Effector memory CD8-positive, alpha-beta T cell (primary cell): ENCODE results near the gene TNIP2.
A peak's percentile ranks its signal among the peaks of the same experiment; 100 is the strongest.

Experiments
- ATAC-seq: fragments of 150-1000 bp; cut with Tn5 transposase; replicated peaks from 2 replicates; pipeline ENCODE4 v1.10.0; 2021; ENCODE audit warnings: mild to moderate bottlenecking, moderate library complexity
- DNase-seq, 3 experiments: peaks; one replicate each; pipeline ENCODE4 v3.0.0; 2021
- H3K27ac Mint-ChIP-seq, 2 donors: one replicate each; pipeline ENCODE4 v1.8.0; 2022; ENCODE audit warnings: mild to moderate bottlenecking in 2 of 2, mixed read lengths in 2 of 2, moderate library complexity in 2 of 2
- H3K27me3 Mint-ChIP-seq, 2 donors: one replicate each; pipeline ENCODE4 v1.8.0; 2022; ENCODE audit warnings: mixed read lengths in 2 of 2
- H3K36me3 Mint-ChIP-seq: one replicate; pipeline ENCODE4 v1.8.0; 2022; ENCODE audit warnings: mild to moderate bottlenecking, moderate library complexity, mixed read lengths; ENCODE audit not compliant: insufficient read depth
- H3K4me1 Mint-ChIP-seq, 2 donors: one replicate each; pipeline ENCODE4 v1.8.0; 2022; ENCODE audit warnings: low read depth in 2 of 2, mixed read lengths in 2 of 2
- H3K4me3 Mint-ChIP-seq, 2 donors: one replicate each; pipeline ENCODE4 v1.8.0; 2022; ENCODE audit warnings: mild to moderate bottlenecking in 2 of 2, mixed read lengths in 2 of 2, moderate library complexity in 2 of 2
- H3K9me3 Mint-ChIP-seq, 2 donors: one replicate each; pipeline ENCODE4 v1.8.0; 2022; ENCODE audit warnings: mixed read lengths in 2 of 2

TNIP2 gene

DNA sequence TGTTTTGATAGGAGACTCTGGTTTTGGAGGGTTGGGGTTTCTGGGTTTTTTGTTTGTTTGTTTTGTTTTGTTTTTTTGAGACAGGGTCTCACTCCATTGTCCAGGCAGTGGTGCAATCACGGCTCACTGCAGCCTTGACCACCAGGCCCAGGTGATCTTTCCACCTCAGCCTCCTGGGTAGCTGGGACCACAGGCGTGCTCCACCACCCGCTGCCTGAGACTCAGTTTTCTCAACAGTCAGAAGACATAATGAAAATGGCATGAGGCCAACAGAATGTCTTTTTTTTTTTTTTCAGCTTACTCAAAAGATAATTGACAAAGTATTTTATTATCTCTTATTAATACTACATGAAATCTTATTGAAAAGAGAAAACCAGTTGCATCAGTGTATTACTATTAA lies 32.4 kb downstream of the TNIP2 start:
- Mint-ChIP-seq H3K4me1 (peaks cover 6 to 12% of the 10 kb centered on the region in 2 donors), H3K27ac (peak overlapping the region; percentile 18 to 67), H3K4me3 (no peak overlapping the region), H3K9me3 (no peaks in the 10 kb centered on the region), H3K36me3 (peaks cover 33% of the 10 kb centered on the region), H3K27me3 (no peaks in the 10 kb centered on the region)
- no peak for DNase-seq
- no peak for ATAC-seq

GRCh38 chr4:2722033-2722432 lies 34.1 kb downstream of the TNIP2 start:
- no peak for ATAC-seq
- Mint-ChIP-seq H3K9me3 (no peaks in the 10 kb centered on the region), H3K27ac (peak overlapping the region; percentile 29 to 67), H3K4me1 (peaks cover 6 to 12% of the 10 kb centered on the region in 2 donors), H3K27me3 (no peaks in the 10 kb centered on the region), H3K36me3 (peaks cover 47% of the 10 kb centered on the region), H3K4me3 (no peak overlapping the region)
- DNase-seq = no peak

- Mint-ChIP-seq H3K27ac (no peak overlapping the region), H3K4me3 (no peak overlapping the region), H3K36me3 (peaks cover 49% of the 10 kb centered on the region), H3K9me3 (no peaks in the 10 kb centered on the region), H3K4me1 (peaks cover 6 to 12% of the 10 kb centered on the region in 2 donors), H3K27me3 (no peaks in the 10 kb centered on the region)
- no peak for ATAC-seq
- DNase-seq = no peak
These were observed 34.5 kb downstream of the TNIP2 start for GRCh38 chr4:2721586-2721985.

GRCh38 chr4:2716236-2716635 lies 39.9 kb downstream of the TNIP2 start:
- ATAC-seq (no peak), DNase-seq (no peak)
- Mint-ChIP-seq H3K4me1 (peaks cover 13 to 23% of the 10 kb centered on the region in 2 donors), H3K27me3 (no peaks in the 10 kb centered on the region), H3K9me3 (no peaks in the 10 kb centered on the region), H3K4me3 (no peak overlapping the region), H3K27ac (peak overlapping the region in 1 of 2 donors; percentile 95), H3K36me3 (peaks cover 46% of the 10 kb centered on the region)

DNA sequence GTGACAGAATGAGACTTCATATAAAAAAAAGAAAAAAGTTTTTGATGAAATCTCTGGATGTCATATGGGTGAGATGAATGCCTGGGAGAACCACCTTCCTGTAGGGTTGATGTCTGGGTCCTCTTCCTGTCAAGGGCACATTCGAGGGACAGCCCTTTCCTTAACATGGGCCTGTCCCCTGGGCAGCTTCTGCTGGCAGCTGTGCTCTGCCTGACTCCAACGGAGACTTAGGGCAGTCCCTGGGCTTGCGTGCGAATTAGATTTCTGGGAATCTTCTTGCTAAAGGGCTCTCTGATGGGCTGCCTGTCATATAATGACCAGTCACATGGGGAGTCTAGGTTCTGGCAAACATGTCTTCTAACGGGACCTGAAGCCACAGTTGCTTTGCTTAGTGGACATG lies 40.7 kb downstream of the TNIP2 start:
- ATAC-seq (no peak), DNase-seq (no peak)
- Mint-ChIP-seq H3K27me3 (no peaks in the 10 kb centered on the region), H3K27ac (peak overlapping the region in 1 of 2 donors; percentile 95), H3K4me3 (no peak overlapping the region), H3K36me3 (peaks cover 50% of the 10 kb centered on the region), H3K4me1 (peaks cover 13 to 23% of the 10 kb centered on the region in 2 donors), H3K9me3 (no peaks in the 10 kb centered on the region)

DNA sequence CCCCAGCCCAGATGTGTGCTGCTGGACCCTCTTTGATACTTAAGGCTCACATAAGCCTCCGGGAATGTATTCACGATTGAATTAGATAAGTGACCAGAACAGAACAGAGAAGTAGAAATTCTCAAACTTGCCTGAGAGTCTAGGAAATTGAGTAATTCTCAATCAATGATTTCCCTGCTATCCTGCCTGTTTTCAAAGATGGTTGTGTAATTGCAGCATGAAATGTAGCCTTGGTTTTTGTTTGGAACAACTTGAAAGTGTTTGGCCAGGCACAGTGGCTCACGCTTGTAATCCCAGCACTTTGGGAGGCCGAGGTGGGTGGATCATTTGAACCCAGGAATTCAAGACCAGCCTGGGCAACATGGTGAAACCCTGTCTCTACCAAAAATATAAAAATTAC lies 41.2 kb downstream of the TNIP2 start:
- Mint-ChIP-seq H3K27me3 (no peaks in the 10 kb centered on the region), H3K4me1 (peaks cover 13 to 23% of the 10 kb centered on the region in 2 donors), H3K36me3 (peaks cover 50% of the 10 kb centered on the region), H3K9me3 (no peaks in the 10 kb centered on the region), H3K4me3 (no peak overlapping the region), H3K27ac (peak overlapping the region in 1 of 2 donors; percentile 95)
- ATAC-seq = no peak
- no peak for DNase-seq

- Mint-ChIP-seq H3K9me3 (no peaks in the 10 kb centered on the region), H3K4me1 (peaks cover 13 to 23% of the 10 kb centered on the region in 2 donors), H3K27me3 (no peaks in the 10 kb centered on the region), H3K27ac (peak overlapping the region; percentile 91 to 95), H3K4me3 (peak overlapping the region; percentile 9 to 24), H3K36me3 (peaks cover 49% of the 10 kb centered on the region)
- ATAC-seq (peak; percentile 62), DNase-seq (peak in 2 of 3 experiments; percentile 5 to 15)
These were observed 41.9 kb downstream of the TNIP2 start for GRCh38 chr4:2714061-2714770.

DNA sequence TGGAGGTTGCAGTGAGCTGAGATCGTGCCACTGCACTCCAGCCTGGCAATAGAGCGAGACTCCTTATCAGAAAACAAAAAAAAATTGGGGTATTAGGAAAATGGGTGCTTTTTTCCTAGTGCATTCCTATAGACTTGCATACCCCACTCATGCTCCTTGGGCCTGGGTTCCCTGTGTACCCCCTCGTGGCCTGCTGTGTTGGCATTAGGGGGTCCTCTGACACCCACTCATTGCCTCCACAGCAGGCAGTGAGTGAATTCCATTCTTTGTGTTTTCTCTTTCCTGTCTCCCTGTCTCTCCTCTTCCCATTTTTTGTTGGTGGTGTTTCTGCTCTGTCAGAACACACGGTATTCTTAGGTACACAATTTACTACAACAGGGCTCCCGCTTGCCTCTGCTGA lies 42.8 kb downstream of the TNIP2 start:
- Mint-ChIP-seq H3K27me3 (no peaks in the 10 kb centered on the region), H3K4me1 (peaks cover 13 to 23% of the 10 kb centered on the region in 2 donors), H3K36me3 (peaks cover 40% of the 10 kb centered on the region), H3K4me3 (no peak overlapping the region), H3K9me3 (no peaks in the 10 kb centered on the region), H3K27ac (peak overlapping the region; percentile 91 to 95)
- ATAC-seq = no peak
- DNase-seq = no peak

- Mint-ChIP-seq H3K27ac (peak overlapping the region; percentile 53 to 85), H3K4me1 (peaks cover 13 to 23% of the 10 kb centered on the region in 2 donors), H3K36me3 (peaks cover 30% of the 10 kb centered on the region), H3K27me3 (no peaks in the 10 kb centered on the region), H3K4me3 (no peak overlapping the region), H3K9me3 (no peaks in the 10 kb centered on the region)
- ATAC-seq (no peak), DNase-seq (no peak)
These were observed 43.8 kb downstream of the TNIP2 start for GRCh38 chr4:2712261-2712842.

- Mint-ChIP-seq H3K27ac (no peak overlapping the region), H3K9me3 (no peaks in the 10 kb centered on the region), H3K27me3 (no peaks in the 10 kb centered on the region), H3K4me1 (no peaks in the 10 kb centered on the region), H3K36me3 (peaks cover 76% of the 10 kb centered on the region), H3K4me3 (no peak overlapping the region)
- DNase-seq = no peak
- ATAC-seq = no peak
These were observed 53.4 kb downstream of the TNIP2 start for GRCh38 chr4:2702770-2703169.

DNA sequence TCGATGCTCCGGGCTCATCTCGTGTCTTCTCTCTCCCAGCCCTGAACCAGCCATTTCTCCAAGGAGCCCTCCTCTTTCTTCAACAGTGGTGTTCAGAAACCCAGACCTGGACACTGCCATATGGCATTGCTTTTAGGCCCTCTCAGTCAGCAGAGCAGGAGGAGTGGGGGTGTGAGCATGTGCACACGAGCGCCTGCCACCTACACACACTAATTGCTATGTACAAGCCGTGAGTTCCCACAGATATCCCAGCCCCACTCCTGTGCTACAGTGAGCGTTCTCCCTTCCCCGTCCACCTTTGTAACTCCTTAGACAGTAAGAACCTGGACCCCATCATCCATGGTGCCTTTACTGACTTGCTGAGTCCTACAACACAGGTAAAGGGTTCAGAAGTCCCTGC lies 53.8 kb downstream of the TNIP2 start:
- Mint-ChIP-seq H3K36me3 (peaks cover 80% of the 10 kb centered on the region), H3K4me1 (no peaks in the 10 kb centered on the region), H3K27me3 (no peaks in the 10 kb centered on the region), H3K4me3 (no peak overlapping the region), H3K9me3 (no peaks in the 10 kb centered on the region), H3K27ac (no peak overlapping the region)
- DNase-seq (no peak), ATAC-seq (no peak)

GRCh38 chr4:2700031-2700430 lies 56.1 kb downstream of the TNIP2 start:
- Mint-ChIP-seq H3K4me1 (no peaks in the 10 kb centered on the region), H3K9me3 (no peaks in the 10 kb centered on the region), H3K27ac (no peak overlapping the region), H3K27me3 (no peaks in the 10 kb centered on the region), H3K4me3 (no peak overlapping the region), H3K36me3 (peaks cover 86% of the 10 kb centered on the region)
- no peak for ATAC-seq
- DNase-seq = no peak

DNA sequence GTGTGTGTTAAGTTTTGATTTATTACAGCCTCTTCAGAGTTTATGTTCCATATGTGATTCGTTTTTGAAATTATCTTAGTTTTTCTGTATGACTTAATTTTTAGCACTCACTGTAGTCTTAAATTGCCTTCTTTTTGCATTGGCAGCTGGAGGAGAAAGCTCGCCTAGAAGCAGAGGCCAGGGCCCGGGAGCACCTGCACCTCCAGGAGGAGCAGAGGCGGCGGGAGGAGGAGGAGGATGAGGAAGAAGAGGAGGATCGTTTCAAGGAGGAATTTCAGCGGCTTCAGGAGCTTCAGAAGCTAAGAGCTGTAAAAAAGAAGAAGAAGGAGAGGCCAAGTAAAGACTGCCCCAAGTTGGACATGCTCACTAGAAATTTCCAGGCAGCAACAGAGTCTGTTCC lies 56.6 kb downstream of the TNIP2 start:
- Mint-ChIP-seq H3K27ac (no peak overlapping the region), H3K4me1 (no peaks in the 10 kb centered on the region), H3K36me3 (peaks cover 86% of the 10 kb centered on the region), H3K9me3 (no peaks in the 10 kb centered on the region), H3K27me3 (no peaks in the 10 kb centered on the region), H3K4me3 (no peak overlapping the region)
- ATAC-seq (no peak), DNase-seq (no peak)

DNA sequence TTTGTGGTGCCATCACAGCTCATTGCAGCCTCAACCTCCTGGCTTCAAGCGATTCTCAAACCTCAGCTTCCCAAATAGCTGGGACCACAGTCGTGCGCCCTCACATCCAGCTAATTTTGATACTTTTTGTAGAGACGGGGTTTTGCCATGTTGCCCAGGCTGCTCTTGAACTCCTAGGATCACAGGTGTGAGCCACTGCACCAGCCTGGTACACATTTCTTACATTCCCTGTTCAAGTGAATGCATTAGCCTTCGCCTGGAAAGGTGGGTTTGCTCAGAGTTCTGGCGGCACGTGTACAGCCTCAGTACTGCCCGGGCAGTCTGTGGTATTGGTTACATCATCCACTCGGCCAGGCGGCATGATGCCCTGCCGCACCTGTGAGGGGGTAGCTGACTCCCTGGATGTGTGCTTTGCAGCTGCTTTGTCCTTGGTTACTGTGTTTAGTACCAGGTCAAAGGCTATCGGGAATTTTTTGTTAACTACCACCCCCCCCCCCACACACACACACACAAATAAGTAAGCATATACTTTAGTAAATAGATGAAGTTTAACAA lies 57.1 kb downstream of the TNIP2 start:
- no peak for DNase-seq
- ATAC-seq = no peak
- H3K4me1 Mint-ChIP-seq = no peaks in the 10 kb centered on the region
- H3K27me3 Mint-ChIP-seq = no peaks in the 10 kb centered on the region
- peaks cover 87% of the 10 kb centered on the region for H3K36me3 Mint-ChIP-seq
- no peak overlapping the region for H3K4me3 Mint-ChIP-seq
- H3K27ac Mint-ChIP-seq = peak overlapping the region in 1 of 2 donors; percentile 59
- no peaks in the 10 kb centered on the region for H3K9me3 Mint-ChIP-seq
